Left renal cortex interstitium (tissue), 4 donors: ENCODE results near the gene ACSF3. TPM values are rescaled to one million over a fixed set of nuclear protein-coding genes. Genes with fewer than 3 reads are reported as not detected.
"Not testable (repeated sequence)": the region's sequence is repeated elsewhere in the genome, so short reads cannot be mapped to it uniquely, and the experiment has no call there.

ENCODE experiments used
- DNase-seq, 4 donors: peaks; one replicate each; pipeline ENCODE4 v3.0.0-alpha.2; 2013; ENCODE audit warnings: low read depth in 4 of 4, low spot score in 2 of 4, missing footprints in 1 of 4
- polyA plus RNA-seq, 4 donors: library from polyadenylated mRNA; unstranded; fragments of 120-200 nt; gene quantifications; one replicate each; pipeline ENCODE4 v1.2.1, GENCODE V29; 2013; ENCODE audit not compliant: insufficient read length in 4 of 4

The ACSF3 gene
- polyA plus RNA-seq, 4 donors, result 27.6 to 37.9 (median 33.5) TPM

- DNase-seq, result no peak
These were observed 91.5 kb downstream of the ACSF3 start for GRCh38 chr16:89184933-89185794.

GRCh38 chr16:89185887-89186592 is 92.4 kb downstream of the ACSF3 start:
- not testable (repeated sequence) for DNase-seq

GRCh38 chr16:89186593-89187031 is 93.0 kb downstream of the ACSF3 start:
- not testable (repeated sequence) for DNase-seq

GRCh38 chr16:89187032-89187769 is 93.5 kb downstream of the ACSF3 start:
- no peak for DNase-seq

- no peak for DNase-seq
These were observed 94.2 kb downstream of the ACSF3 start for GRCh38 chr16:89187770-89188392.

GRCh38 chr16:89188471-89189357 is 95.1 kb downstream of the ACSF3 start:
- DNase-seq, result not testable (repeated sequence)

- no peak for DNase-seq
These were observed 95.8 kb downstream of the ACSF3 start for GRCh38 chr16:89189358-89190025.

- DNase-seq, result no peak
These were observed 96.7 kb downstream of the ACSF3 start for GRCh38 chr16:89190150-89190958.

- DNase-seq, result no peak
These were observed 97.6 kb downstream of the ACSF3 start for GRCh38 chr16:89191033-89191900.

- no peak for DNase-seq
These were observed 98.2 kb downstream of the ACSF3 start for GRCh38 chr16:89191901-89192185.

GRCh38 chr16:89192186-89192955 is 98.7 kb downstream of the ACSF3 start:
- not testable (repeated sequence) for DNase-seq

- DNase-seq, result no peak
These were observed 99.4 kb downstream of the ACSF3 start for GRCh38 chr16:89192956-89193575.

- no peak for DNase-seq
These were observed 100.1 kb downstream of the ACSF3 start for GRCh38 chr16:89193576-89194293.

- no peak for DNase-seq
These were observed 101.0 kb downstream of the ACSF3 start for GRCh38 chr16:89194340-89195311.
